Vagina (tissue), 1 donor: ENCODE results near the gene PAK1IP1. TPM values are rescaled to one million over a fixed set of nuclear protein-coding genes. Genes with fewer than 3 reads are reported as not detected.

Experiments
- small RNA-seq: library from RNA; depleted of rRNA; stranded (forward); fragments of <200 nt; gene quantifications from one replicate; pipeline ENCODE3, GENCODE V24; 2016
- total RNA-seq: library from RNA; depleted of rRNA; stranded (reverse); fragments of >200 nt; gene quantifications from one replicate; pipeline ENCODE4 v1.2.3, GENCODE V29; 2016

The PAK1IP1 gene
- total RNA-seq, 1 donor from 2014 or later: 8.8 TPM

Small RNAs within 50 kb of the gene (small RNA-seq; reads per million reads assigned to genes)
- not detected for gene RF00019
- not detected for gene RNA5SP203

Other genes with a start within 250 kb of the PAK1IP1 start
- gene GCNT2, start 173.6 kb upstream of the PAK1IP1 start, total RNA-seq: 17.2 TPM
- gene C6orf52, start 356 bp upstream of the PAK1IP1 start, total RNA-seq: not detected
- 95.8 TPM for gene TMEM14C, start 28.1 kb downstream of the PAK1IP1 start, total RNA-seq
- gene TMEM14B, start 52.8 kb downstream of the PAK1IP1 start, total RNA-seq: 40.5 TPM
- gene MAK, start 143.6 kb downstream of the PAK1IP1 start, total RNA-seq: 0.25 TPM
- not detected for gene GCM2, start 187.1 kb downstream of the PAK1IP1 start, total RNA-seq
- gene SYCP2L, start 192.1 kb downstream of the PAK1IP1 start, total RNA-seq: 0.25 TPM